ENCODE results near the gene GALNT11. TPM values are rescaled to one million over a fixed set of nuclear protein-coding genes. Genes with fewer than 3 reads are reported as not detected.

The GALNT11 gene
- total and polyA plus RNA-seq, 4 donors, result 12.0 to 21.8 (median 13.8) TPM

GRCh38 chr7:152076324-152076821, 50.9 kb downstream of the GALNT11 start:
- Histone ChIP-seq H3K9me3 (ENCODE audit: control insufficient read depth in 4 of 4, low read length in 3 of 4) (no peaks in the 10 kb centered on the region), H3K27me3 (ENCODE audit: control insufficient read depth in 4 of 4, insufficient read depth in 4 of 4, low read length in 3 of 4) (no peaks in the 10 kb centered on the region), H3K36me3 (ENCODE audit: control insufficient read depth in 4 of 4, insufficient read depth in 3 of 4, low read depth in 1 of 4, low read length in 3 of 4) (no peaks in the 10 kb centered on the region), H3K9ac (ENCODE audit: low read depth in 1 of 2, low read length in 2 of 2) (no peak overlapping the region), H3K27ac (ENCODE audit: low read depth in 1 of 2, low read length in 2 of 2) (no peak overlapping the region), H3K4me3 (ENCODE audit: low read depth in 1 of 3, low read length in 3 of 3) (no peak overlapping the region), H3K4me1 (ENCODE audit: control insufficient read depth in 4 of 4, insufficient read depth in 4 of 4, low read length in 3 of 4) (peaks cover 0 to 5% (median 5%) of the 10 kb centered on the region in 4 donors)
- TF ChIP-seq RAD21 (IDR thresholded peaks at IDR 0.05), result peak; percentile 56 to 69
- no peak for TF ChIP-seq JUND (IDR thresholded peaks at IDR 0.05)
- TF ChIP-seq, protein P1, sequence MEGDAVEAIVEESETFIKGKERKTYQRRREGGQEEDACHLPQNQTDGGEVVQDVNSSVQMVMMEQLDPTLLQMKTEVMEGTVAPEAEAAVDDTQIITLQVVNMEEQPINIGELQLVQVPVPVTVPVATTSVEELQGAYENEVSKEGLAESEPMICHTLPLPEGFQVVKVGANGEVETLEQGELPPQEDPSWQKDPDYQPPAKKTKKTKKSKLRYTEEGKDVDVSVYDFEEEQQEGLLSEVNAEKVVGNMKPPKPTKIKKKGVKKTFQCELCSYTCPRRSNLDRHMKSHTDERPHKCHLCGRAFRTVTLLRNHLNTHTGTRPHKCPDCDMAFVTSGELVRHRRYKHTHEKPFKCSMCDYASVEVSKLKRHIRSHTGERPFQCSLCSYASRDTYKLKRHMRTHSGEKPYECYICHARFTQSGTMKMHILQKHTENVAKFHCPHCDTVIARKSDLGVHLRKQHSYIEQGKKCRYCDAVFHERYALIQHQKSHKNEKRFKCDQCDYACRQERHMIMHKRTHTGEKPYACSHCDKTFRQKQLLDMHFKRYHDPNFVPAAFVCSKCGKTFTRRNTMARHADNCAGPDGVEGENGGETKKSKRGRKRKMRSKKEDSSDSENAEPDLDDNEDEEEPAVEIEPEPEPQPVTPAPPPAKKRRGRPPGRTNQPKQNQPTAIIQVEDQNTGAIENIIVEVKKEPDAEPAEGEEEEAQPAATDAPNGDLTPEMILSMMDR (IDR thresholded peaks at IDR 0.05; ENCODE audit: low read depth, low read length, missing input control), result peak; percentile 40
- WGBS, result 67% methylated on average over 8 of the region's 8 CpGs
- DNase-seq (ENCODE audit: low spot score), result no peak

DNA sequence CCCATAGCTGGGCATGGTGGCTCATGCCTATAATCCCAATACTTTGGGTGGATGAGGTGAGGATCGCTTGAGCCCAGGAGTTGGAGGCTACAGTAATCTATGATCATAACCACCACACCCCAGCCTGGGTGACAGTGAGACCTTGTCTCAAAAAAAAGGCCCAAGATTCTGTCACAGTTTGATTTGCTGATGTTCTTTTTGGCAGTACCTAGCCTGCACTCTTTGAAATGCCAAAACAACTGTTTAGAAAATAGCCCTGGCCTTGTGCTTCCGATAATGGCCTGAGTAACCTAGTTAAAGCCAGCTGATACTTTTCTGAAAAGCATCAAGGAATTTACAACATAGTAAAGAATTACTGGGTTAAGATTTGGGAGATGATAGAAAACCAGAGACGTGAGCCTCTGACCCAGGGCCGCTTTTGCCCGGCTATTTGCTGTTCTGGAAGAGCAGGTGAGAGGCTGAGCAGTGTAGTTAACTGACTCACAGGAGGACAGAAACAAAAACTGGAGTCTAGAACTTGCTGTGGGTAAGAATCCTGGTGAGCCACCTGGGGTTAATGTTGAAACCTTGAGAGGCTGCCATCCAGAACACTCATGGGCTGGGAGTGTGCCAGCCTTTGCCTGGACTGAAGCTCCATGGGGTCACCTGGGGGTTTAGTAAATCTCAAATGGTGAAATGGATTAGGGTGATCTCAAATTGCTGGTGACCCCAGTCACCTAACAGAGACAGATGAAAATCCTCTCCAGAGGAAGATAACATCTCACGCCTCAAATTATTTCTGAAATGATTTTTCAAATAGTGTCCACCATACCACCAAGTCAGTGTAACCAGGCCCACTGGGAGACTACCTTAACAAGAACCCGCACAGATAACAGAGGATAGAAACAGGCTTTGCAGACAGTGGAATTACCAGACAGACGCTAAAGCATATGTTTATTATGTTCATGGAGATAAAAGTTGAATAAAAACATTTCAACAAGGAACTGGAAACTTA, 51.8 kb downstream of the GALNT11 start:
- no peaks in the 10 kb centered on the region for H3K9me3 ChIP-seq (ENCODE audit: control insufficient read depth in 4 of 4, low read length in 3 of 4)
- peaks cover 0 to 5% (median 5%) of the 10 kb centered on the region in 4 donors for H3K4me1 ChIP-seq (ENCODE audit: control insufficient read depth in 4 of 4, insufficient read depth in 4 of 4, low read length in 3 of 4)
- no peak for DNase-seq (ENCODE audit: low spot score)
- WGBS, result 93% methylated on average over 8 of the region's 8 CpGs
- H3K4me3 ChIP-seq (ENCODE audit: low read depth in 1 of 3, low read length in 3 of 3), result no peak overlapping the region
- no peak overlapping the region for H3K9ac ChIP-seq (ENCODE audit: low read depth in 1 of 2, low read length in 2 of 2)
- TF ChIP-seq RAD21 (IDR thresholded peaks at IDR 0.05) (no peak), HNF4G (IDR thresholded peaks at IDR 0.05) (no peak), JUND (IDR thresholded peaks at IDR 0.05) (no peak), SP1 (IDR thresholded peaks at IDR 0.05) (no peak), FOXA2 (IDR thresholded peaks at IDR 0.05) (no peak), TAF1 (conservative IDR thresholded peaks at IDR 0.05) (no peak), GABPA (IDR thresholded peaks at IDR 0.05 in 1 of 2, conservative IDR thresholded peaks at IDR 0.05 in 1 of 2) (no peak), EGR1 (IDR thresholded peaks at IDR 0.05; ENCODE audit: low read depth in 2 of 2) (no peak), RXRA (IDR thresholded peaks at IDR 0.05) (no peak), NR2F2 (IDR thresholded peaks at IDR 0.05) (no peak), REST (IDR thresholded peaks at IDR 0.05) (no peak), YY1 (IDR thresholded peaks at IDR 0.05) (no peak), FOXA1 (IDR thresholded peaks at IDR 0.05) (no peak), HNF4A (conservative IDR thresholded peaks at IDR 0.05) (no peak)
- TF ChIP-seq, protein P1 (IDR thresholded peaks at IDR 0.05; ENCODE audit: low read depth, low read length, missing input control), result no peak
- TF ChIP-seq, protein P2, sequence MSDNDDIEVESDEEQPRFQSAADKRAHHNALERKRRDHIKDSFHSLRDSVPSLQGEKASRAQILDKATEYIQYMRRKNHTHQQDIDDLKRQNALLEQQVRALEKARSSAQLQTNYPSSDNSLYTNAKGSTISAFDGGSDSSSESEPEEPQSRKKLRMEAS (IDR thresholded peaks at IDR 0.05), result no peak
- TF ChIP-seq, protein P3, sequence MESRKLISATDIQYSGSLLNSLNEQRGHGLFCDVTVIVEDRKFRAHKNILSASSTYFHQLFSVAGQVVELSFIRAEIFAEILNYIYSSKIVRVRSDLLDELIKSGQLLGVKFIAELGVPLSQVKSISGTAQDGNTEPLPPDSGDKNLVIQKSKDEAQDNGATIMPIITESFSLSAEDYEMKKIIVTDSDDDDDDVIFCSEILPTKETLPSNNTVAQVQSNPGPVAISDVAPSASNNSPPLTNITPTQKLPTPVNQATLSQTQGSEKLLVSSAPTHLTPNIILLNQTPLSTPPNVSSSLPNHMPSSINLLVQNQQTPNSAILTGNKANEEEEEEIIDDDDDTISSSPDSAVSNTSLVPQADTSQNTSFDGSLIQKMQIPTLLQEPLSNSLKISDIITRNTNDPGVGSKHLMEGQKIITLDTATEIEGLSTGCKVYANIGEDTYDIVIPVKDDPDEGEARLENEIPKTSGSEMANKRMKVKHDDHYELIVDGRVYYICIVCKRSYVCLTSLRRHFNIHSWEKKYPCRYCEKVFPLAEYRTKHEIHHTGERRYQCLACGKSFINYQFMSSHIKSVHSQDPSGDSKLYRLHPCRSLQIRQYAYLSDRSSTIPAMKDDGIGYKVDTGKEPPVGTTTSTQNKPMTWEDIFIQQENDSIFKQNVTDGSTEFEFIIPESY (IDR thresholded peaks at IDR 0.05), result no peak
- TF ChIP-seq, protein P4, sequence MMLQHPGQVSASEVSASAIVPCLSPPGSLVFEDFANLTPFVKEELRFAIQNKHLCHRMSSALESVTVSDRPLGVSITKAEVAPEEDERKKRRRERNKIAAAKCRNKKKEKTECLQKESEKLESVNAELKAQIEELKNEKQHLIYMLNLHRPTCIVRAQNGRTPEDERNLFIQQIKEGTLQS (IDR thresholded peaks at IDR 0.05), result no peak
- no peaks in the 10 kb centered on the region for H3K27me3 ChIP-seq (ENCODE audit: control insufficient read depth in 4 of 4, insufficient read depth in 4 of 4, low read length in 3 of 4)
- no peak overlapping the region for H3K27ac ChIP-seq (ENCODE audit: low read depth in 1 of 2, low read length in 2 of 2)
- no peaks in the 10 kb centered on the region for H3K36me3 ChIP-seq (ENCODE audit: control insufficient read depth in 4 of 4, insufficient read depth in 3 of 4, low read depth in 1 of 4, low read length in 3 of 4)
